Measurements from ENCODE around the gene IL17REL.

Gene IL17REL

DNA sequence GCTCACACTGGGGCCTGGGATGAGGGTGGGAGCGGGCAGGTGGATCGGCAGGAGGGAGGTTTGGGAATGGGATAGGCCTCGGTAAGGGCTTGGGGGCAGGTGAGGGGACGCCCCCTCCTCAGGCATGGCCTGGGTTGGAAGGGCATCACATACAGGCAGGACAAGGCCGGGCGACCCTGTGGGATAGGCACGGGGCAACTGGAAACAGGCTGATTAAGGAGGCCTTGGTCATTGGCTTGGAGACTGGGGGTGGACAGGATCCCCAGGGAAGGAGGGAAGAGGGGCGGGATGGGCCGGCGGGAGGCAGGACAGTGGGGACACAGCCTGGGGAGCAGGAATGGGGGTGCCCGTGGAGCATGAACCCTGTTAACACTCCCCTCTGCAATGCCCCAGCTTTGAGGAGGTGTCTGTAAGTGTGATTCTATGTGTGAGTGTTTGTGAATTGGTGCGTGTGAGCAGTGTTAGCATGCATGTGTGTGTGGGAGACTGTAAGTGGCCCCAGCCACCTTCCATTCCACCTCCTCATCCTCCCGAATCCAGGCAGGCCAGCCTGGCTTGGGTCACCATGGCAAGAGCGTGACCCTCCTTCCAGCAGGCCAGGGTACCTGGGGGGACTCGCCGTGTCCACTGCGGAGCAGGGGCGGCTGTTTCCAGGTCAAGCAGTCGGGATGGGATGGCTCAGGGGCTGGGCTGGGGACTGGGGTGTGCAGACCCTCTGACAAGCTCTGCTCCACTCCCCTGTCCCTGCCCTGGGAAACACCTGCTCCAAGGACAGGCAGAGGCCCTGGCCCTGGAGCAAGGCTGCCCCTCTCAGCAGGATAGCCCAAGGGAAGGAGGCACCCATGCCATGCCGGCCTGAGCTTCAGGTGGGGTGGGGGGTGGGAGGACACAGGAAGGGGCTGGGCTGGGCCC, 55.4 kb downstream of the IL17REL start:
- H3K27me3 ChIP-seq (ENCODE audit: insufficient read depth, poor library complexity, severe bottlenecking), result no peaks in the 10 kb centered on the region
- no peak for DNase-seq (ENCODE audit: low read depth in 1 of 2, low spot score in 1 of 2)
- H3K4me3 ChIP-seq (replicated peaks; ENCODE audit: insufficient read depth, low read length), result no peak overlapping the region
- H3K27ac ChIP-seq (replicated peaks), result no peak overlapping the region
- TF ChIP-seq POLR2AphosphoS5 (IDR thresholded peaks at IDR 0.05; ENCODE audit: low read depth) (no peak), GABPA (IDR thresholded peaks at IDR 0.05; ENCODE audit: low read depth) (no peak), CTCF (IDR thresholded peaks at IDR 0.05; ENCODE audit: insufficient read depth, low read length) (no peak), SPI1 (IDR thresholded peaks at IDR 0.05; ENCODE audit: borderline replicate concordance, low read depth) (no peak)
- TF ChIP-seq, protein P1, sequence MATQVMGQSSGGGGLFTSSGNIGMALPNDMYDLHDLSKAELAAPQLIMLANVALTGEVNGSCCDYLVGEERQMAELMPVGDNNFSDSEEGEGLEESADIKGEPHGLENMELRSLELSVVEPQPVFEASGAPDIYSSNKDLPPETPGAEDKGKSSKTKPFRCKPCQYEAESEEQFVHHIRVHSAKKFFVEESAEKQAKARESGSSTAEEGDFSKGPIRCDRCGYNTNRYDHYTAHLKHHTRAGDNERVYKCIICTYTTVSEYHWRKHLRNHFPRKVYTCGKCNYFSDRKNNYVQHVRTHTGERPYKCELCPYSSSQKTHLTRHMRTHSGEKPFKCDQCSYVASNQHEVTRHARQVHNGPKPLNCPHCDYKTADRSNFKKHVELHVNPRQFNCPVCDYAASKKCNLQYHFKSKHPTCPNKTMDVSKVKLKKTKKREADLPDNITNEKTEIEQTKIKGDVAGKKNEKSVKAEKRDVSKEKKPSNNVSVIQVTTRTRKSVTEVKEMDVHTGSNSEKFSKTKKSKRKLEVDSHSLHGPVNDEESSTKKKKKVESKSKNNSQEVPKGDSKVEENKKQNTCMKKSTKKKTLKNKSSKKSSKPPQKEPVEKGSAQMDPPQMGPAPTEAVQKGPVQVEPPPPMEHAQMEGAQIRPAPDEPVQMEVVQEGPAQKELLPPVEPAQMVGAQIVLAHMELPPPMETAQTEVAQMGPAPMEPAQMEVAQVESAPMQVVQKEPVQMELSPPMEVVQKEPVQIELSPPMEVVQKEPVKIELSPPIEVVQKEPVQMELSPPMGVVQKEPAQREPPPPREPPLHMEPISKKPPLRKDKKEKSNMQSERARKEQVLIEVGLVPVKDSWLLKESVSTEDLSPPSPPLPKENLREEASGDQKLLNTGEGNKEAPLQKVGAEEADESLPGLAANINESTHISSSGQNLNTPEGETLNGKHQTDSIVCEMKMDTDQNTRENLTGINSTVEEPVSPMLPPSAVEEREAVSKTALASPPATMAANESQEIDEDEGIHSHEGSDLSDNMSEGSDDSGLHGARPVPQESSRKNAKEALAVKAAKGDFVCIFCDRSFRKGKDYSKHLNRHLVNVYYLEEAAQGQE (IDR thresholded peaks at IDR 0.05; ENCODE audit: insufficient replicate concordance, low read depth), result no peak

DNA sequence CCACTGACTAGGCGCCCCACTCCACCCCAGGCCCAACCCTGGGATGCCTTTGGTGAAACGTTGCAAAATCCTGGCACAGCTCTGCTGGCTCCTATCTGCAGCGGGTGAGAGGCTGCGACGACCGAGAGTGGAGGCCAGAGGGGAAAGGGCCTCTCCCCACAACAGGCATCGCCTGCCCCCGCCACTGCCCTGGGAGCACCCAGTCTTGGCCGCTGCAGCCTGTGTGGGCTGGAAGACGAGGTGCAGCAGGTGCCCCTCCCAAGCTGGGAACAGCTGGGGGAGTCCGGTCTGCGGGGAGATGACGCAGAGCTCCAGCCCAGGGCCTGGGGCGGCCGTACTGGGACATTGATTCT, 56.2 kb downstream of the IL17REL start:
- Histone ChIP-seq H3K27ac (replicated peaks) (no peak overlapping the region), H3K27me3 (ENCODE audit: insufficient read depth, poor library complexity, severe bottlenecking) (no peaks in the 10 kb centered on the region), H3K4me3 (replicated peaks; ENCODE audit: insufficient read depth, low read length) (no peak overlapping the region)
- DNase-seq (ENCODE audit: low read depth in 1 of 2, low spot score in 1 of 2), result no peak
- TF ChIP-seq, protein P1 (IDR thresholded peaks at IDR 0.05; ENCODE audit: insufficient replicate concordance, low read depth), result no peak
- TF ChIP-seq CTCF (IDR thresholded peaks at IDR 0.05; ENCODE audit: insufficient read depth, low read length), result no peak
- TF ChIP-seq SPI1 (IDR thresholded peaks at IDR 0.05; ENCODE audit: borderline replicate concordance, low read depth), result no peak

GRCh38 chr22:49955581-49956417, 56.8 kb downstream of the IL17REL start:
- Histone ChIP-seq H3K4me3 (replicated peaks; ENCODE audit: insufficient read depth, low read length) (no peak overlapping the region), H3K27ac (replicated peaks) (no peak overlapping the region), H3K27me3 (ENCODE audit: insufficient read depth, poor library complexity, severe bottlenecking) (no peaks in the 10 kb centered on the region)
- DNase-seq (ENCODE audit: low read depth in 1 of 2, low spot score in 1 of 2), result no peak
- TF ChIP-seq GABPA (IDR thresholded peaks at IDR 0.05; ENCODE audit: low read depth), result no peak
- TF ChIP-seq, protein P1 (IDR thresholded peaks at IDR 0.05; ENCODE audit: insufficient replicate concordance, low read depth), result no peak
- TF ChIP-seq SPI1 (IDR thresholded peaks at IDR 0.05; ENCODE audit: borderline replicate concordance, low read depth), result no peak
- no peak for TF ChIP-seq POLR2AphosphoS5 (IDR thresholded peaks at IDR 0.05; ENCODE audit: low read depth)
- no peak for TF ChIP-seq CTCF (IDR thresholded peaks at IDR 0.05; ENCODE audit: insufficient read depth, low read length)

All from HL-60 (cell line).